Suprapubic skin (tissue), 4 donors: ENCODE measurements around the gene UBL3. TPM values are rescaled to one million over a fixed set of nuclear protein-coding genes. Genes with fewer than 3 reads are reported as not detected.

ENCODE experiments used
- DNase-seq, 2 donors: peaks; one replicate each; pipeline ENCODE4 v3.0.0-alpha.2; 2019; ENCODE audit warnings: low spot score in 2 of 2
- H3K27ac ChIP-seq: fragments of 200-600 bp; sonication (generic); one replicate; pipeline ENCODE4 v1.5.1; 2019
- H3K27me3 ChIP-seq: fragments of 200-600 bp; sonication (generic); one replicate; pipeline ENCODE4 v1.5.1; 2019
- H3K36me3 ChIP-seq: fragments of 200-600 bp; sonication (generic); one replicate; pipeline ENCODE4 v1.5.1; 2019
- H3K4me1 ChIP-seq: fragments of 200-600 bp; sonication (generic); one replicate; pipeline ENCODE4 v1.5.1; 2019
- H3K4me3 ChIP-seq: fragments of 200-600 bp; sonication (generic); one replicate; pipeline ENCODE4 v1.5.1; 2019; ENCODE audit warnings: mild to moderate bottlenecking
- H3K9me3 ChIP-seq: fragments of 200-600 bp; sonication (generic); one replicate; pipeline ENCODE4 v1.5.1; 2019
- EP300 ChIP-seq: sonication (generic); formaldehyde crosslinking; IDR thresholded peaks from one replicate; pipeline ENCODE4 v1.6.1; 2017; ENCODE audit warnings: antibody characterized with exemption
- POLR2A ChIP-seq, 2 donors: fragments of 450-650 bp; IDR thresholded peaks; one replicate each; pipeline ENCODE4 v1.6.1; 2017; ENCODE audit warnings: antibody characterized with exemption in 2 of 2, mild to moderate bottlenecking in 2 of 2, moderate library complexity in 2 of 2
- POLR2AphosphoS5 ChIP-seq, 3 donors: sonication (generic); formaldehyde crosslinking; IDR thresholded peaks; one replicate each; pipeline ENCODE4 v1.6.1; 2017; ENCODE audit warnings: antibody characterized with exemption in 3 of 3
- WGBS: methylation state at CpG from one replicate; pipeline ENCODE4 v1.1.5; 2018; 5-methylcytosine and 5-hydroxymethylcytosine counted together
- total RNA-seq, 4 donors: library from RNA; depleted of rRNA; stranded (reverse); fragments of >200 nt; gene quantifications; one replicate each; pipeline ENCODE4 v1.1.0, GENCODE V29; 2016
- TF ChIP-seq, protein P1 (sequence below), 2 donors: fragments of 200-600 bp in 1 of 2; fragments of 450-650 bp in 1 of 2; sonication (generic) in 1 of 2; IDR thresholded peaks; one replicate each; pipeline ENCODE4 v1.5.1; 2016 to 2019; ENCODE audit warnings: antibody characterized with exemption in 2 of 2, mild to moderate bottlenecking in 1 of 2, moderate library complexity in 1 of 2

The UBL3 gene
- total RNA-seq, 4 donors from 2014 or later: 37.7 to 66.2 (median 48.5) TPM

DNA sequence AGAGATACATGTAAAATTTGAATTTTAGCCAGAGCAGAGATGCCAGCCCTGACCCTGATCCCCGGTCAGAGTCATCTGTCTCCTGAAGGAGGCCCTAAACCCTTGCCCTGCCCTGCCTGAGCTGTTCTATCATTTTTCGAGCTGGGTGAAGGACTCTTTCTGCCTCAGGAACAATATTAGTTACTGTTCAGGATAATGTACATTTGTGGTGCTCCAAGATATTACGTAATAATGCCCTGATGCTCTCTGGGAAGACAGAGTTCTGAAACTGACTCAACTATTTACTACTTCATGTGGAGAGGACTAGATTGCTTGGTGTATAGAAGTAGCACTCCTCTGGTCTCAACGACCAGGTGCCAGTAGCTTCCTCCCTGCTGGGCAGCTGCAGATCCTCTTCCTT lies 37.9 kb upstream of the UBL3 start:
- no peak for DNase-seq
- Histone ChIP-seq H3K36me3 (no peaks in the 10 kb centered on the region), H3K4me1 (no peaks in the 10 kb centered on the region), H3K9me3 (no peaks in the 10 kb centered on the region), H3K27me3 (no peaks in the 10 kb centered on the region), H3K27ac (no peak overlapping the region), H3K4me3 (no peak overlapping the region)
- no peak for TF ChIP-seq POLR2A (IDR thresholded peaks at IDR 0.05)
- no peak for TF ChIP-seq EP300
- TF ChIP-seq, protein P1, sequence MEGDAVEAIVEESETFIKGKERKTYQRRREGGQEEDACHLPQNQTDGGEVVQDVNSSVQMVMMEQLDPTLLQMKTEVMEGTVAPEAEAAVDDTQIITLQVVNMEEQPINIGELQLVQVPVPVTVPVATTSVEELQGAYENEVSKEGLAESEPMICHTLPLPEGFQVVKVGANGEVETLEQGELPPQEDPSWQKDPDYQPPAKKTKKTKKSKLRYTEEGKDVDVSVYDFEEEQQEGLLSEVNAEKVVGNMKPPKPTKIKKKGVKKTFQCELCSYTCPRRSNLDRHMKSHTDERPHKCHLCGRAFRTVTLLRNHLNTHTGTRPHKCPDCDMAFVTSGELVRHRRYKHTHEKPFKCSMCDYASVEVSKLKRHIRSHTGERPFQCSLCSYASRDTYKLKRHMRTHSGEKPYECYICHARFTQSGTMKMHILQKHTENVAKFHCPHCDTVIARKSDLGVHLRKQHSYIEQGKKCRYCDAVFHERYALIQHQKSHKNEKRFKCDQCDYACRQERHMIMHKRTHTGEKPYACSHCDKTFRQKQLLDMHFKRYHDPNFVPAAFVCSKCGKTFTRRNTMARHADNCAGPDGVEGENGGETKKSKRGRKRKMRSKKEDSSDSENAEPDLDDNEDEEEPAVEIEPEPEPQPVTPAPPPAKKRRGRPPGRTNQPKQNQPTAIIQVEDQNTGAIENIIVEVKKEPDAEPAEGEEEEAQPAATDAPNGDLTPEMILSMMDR (IDR thresholded peaks at IDR 0.05): no peak
- no peak for TF ChIP-seq POLR2AphosphoS5 (IDR thresholded peaks at IDR 0.05)
- WGBS: 70% methylated on average over 4 of the region's 4 CpGs

DNA sequence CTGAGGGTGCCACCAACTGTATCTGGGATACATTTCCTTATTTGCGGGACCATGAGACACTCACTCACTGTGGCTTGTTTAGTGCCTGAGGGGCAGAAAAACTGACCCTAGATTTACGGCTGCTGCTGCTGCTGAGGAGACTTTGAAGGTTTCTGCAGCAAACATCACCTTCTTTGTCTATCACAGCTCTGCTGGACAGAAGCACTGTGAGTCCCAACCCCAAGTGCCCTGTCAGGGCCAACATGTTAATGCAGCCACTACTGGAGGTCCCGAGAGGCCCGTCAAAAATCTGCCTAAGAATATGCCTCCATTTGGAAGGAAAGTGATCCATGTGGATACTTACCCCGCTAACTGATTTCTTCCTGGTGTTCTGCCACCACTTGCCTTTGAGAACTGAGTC lies 37.3 kb upstream of the UBL3 start:
- H3K4me1 ChIP-seq: no peaks in the 10 kb centered on the region
- H3K9me3 ChIP-seq: no peaks in the 10 kb centered on the region
- no peaks in the 10 kb centered on the region for H3K36me3 ChIP-seq
- H3K27ac ChIP-seq: no peak overlapping the region
- TF ChIP-seq EP300 (no peak), POLR2A (IDR thresholded peaks at IDR 0.05) (no peak), POLR2AphosphoS5 (IDR thresholded peaks at IDR 0.05) (no peak)
- TF ChIP-seq, protein P1 (IDR thresholded peaks at IDR 0.05): no peak
- DNase-seq: no peak
- H3K4me3 ChIP-seq: no peak overlapping the region
- WGBS: 71% methylated on average over 5 of the region's 5 CpGs
- H3K27me3 ChIP-seq: no peaks in the 10 kb centered on the region

DNA sequence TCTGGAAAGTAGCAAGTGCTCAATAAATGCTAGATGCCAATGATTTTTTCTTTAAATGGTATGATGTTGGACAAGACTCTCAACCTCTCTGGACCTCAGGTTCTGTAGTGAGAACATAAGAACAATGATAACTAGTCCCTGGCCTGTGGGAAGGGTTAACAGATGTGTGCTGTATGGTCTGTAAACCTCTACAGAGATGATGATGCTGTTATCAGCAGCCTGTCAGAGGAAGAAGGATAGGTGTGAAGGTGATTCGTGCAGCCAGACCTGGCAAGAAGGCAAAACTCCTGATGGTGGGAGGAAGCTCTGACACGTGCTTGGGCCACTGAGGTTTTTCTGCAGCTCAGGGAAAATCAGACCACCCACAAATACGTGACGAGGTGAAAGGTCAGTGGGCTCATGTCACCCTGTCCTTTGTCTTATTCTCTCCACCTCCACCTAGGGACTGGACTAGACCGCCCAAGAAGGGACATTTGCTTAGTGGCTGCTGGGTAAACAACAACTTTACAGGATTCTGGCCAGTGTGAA lies 36.7 kb upstream of the UBL3 start:
- no peak overlapping the region for H3K27ac ChIP-seq
- no peak overlapping the region for H3K4me3 ChIP-seq
- 78% methylated on average over 5 of the region's 5 CpGs for WGBS
- H3K27me3 ChIP-seq: no peaks in the 10 kb centered on the region
- TF ChIP-seq POLR2A (IDR thresholded peaks at IDR 0.05) (no peak), EP300 (no peak), POLR2AphosphoS5 (IDR thresholded peaks at IDR 0.05) (no peak)
- TF ChIP-seq, protein P1 (IDR thresholded peaks at IDR 0.05): no peak
- no peaks in the 10 kb centered on the region for H3K4me1 ChIP-seq
- DNase-seq: no peak
- H3K36me3 ChIP-seq: no peaks in the 10 kb centered on the region
- H3K9me3 ChIP-seq: no peaks in the 10 kb centered on the region

DNA sequence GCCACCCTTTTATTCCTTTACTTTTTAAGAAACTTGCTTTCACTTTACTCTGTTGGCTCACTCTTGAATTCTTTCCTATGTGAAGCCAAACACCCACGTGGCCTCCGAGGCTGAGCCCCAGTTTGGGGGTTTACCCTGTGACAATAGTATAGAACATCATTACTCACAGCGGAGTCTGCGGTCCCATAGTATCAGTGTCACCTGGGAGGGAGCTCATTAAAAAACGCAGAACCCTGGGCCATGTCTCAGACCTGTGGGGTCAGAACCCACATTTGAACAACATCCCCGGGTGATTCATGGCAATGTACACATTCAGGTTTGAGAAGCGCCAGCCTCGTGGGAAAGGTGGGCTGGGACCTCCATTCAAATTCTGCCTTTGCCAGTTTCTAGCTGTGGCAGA lies 36.0 kb upstream of the UBL3 start:
- no peak for TF ChIP-seq EP300
- TF ChIP-seq POLR2A (IDR thresholded peaks at IDR 0.05): no peak
- TF ChIP-seq POLR2AphosphoS5 (IDR thresholded peaks at IDR 0.05): no peak
- TF ChIP-seq, protein P1 (IDR thresholded peaks at IDR 0.05): no peak
- H3K9me3 ChIP-seq: no peaks in the 10 kb centered on the region
- 79% methylated on average over 8 of the region's 8 CpGs for WGBS
- H3K36me3 ChIP-seq: no peaks in the 10 kb centered on the region
- no peaks in the 10 kb centered on the region for H3K27me3 ChIP-seq
- no peak overlapping the region for H3K4me3 ChIP-seq
- DNase-seq: no peak
- H3K4me1 ChIP-seq: no peaks in the 10 kb centered on the region
- no peak overlapping the region for H3K27ac ChIP-seq

DNA sequence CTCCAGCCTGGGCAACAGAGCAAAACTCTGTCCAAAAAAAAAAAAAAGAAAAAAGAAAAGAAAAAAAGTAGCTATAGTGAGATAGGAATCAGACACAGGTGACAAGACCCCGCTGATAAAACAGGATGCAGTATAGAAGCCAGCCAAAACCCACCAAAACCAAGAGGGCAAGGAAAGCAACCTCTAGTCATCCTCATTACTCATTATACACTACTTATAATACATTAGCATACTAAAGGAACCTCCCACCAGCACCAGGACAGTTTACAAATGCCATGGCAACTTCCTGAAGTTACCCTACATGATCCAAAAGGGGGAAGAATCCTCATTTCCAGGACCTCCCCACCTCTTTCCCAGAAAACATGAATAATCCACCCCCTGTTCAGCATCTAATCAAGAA lies 35.6 kb upstream of the UBL3 start:
- no peaks in the 10 kb centered on the region for H3K4me1 ChIP-seq
- WGBS: 92% methylated on average over 1 of the region's 1 CpG
- H3K27ac ChIP-seq: no peak overlapping the region
- no peak for DNase-seq
- H3K9me3 ChIP-seq: no peaks in the 10 kb centered on the region
- H3K36me3 ChIP-seq: no peaks in the 10 kb centered on the region
- H3K4me3 ChIP-seq: no peak overlapping the region
- H3K27me3 ChIP-seq: no peaks in the 10 kb centered on the region
- no peak for TF ChIP-seq POLR2AphosphoS5 (IDR thresholded peaks at IDR 0.05)
- no peak for TF ChIP-seq POLR2A (IDR thresholded peaks at IDR 0.05)
- TF ChIP-seq, protein P1 (IDR thresholded peaks at IDR 0.05): no peak
- TF ChIP-seq EP300: no peak
